Smooth muscle cell (in vitro differentiated cells): ENCODE measurements around the gene ANOS1. TPM values are rescaled to one million over a fixed set of nuclear protein-coding genes. Genes with fewer than 3 reads are reported as not detected.

ENCODE experiments used
- DNase-seq: peaks from one replicate; lab custom pipeline; 2025; ENCODE audit not compliant: unreplicated experiment; lab: John Stamatoyannopoulos, UW
- H2AFZ ChIP-seq: fragments of 200-600 bp; sonication (generic); 2 replicates; pipeline ENCODE4 v1.6.0; 2016; ENCODE audit warnings: antibody characterized with exemption, low read depth, mild to moderate bottlenecking
- H3F3A ChIP-seq: fragments of 200-600 bp; sonication (generic); 2 replicates; pipeline ENCODE4 v1.6.0; 2017; ENCODE audit warnings: antibody characterized with exemption, low read depth
- H3K27ac ChIP-seq: fragments of 200-600 bp; sonication (generic); 2 replicates; pipeline ENCODE4 v1.5.1; 2016; ENCODE audit warnings: low read depth, mild to moderate bottlenecking
- H3K27me3 ChIP-seq: fragments of 200-600 bp; sonication (generic); 2 replicates; pipeline ENCODE4 v1.6.1; 2016; ENCODE audit warnings: low read depth, mild to moderate bottlenecking
- H3K36me3 ChIP-seq: fragments of 200-600 bp; sonication (generic); 2 replicates; pipeline ENCODE4 v1.5.1; 2016; ENCODE audit warnings: low read depth
- H3K4me1 ChIP-seq: fragments of 200-600 bp; sonication (generic); 2 replicates; pipeline ENCODE4 v1.5.1; 2016; ENCODE audit warnings: low read depth
- H3K4me2 ChIP-seq: fragments of 200-600 bp; sonication (generic); 2 replicates; pipeline ENCODE4 v1.6.0; 2016; ENCODE audit warnings: mild to moderate bottlenecking
- H3K4me3 ChIP-seq: fragments of 200-600 bp; sonication (generic); 2 replicates; pipeline ENCODE4 v1.5.1; 2016; ENCODE audit warnings: mild to moderate bottlenecking
- H3K79me2 ChIP-seq: fragments of 200-600 bp; sonication (generic); 2 replicates; pipeline ENCODE4 v1.6.0; 2016; ENCODE audit warnings: low read depth, mild to moderate bottlenecking
- H3K9ac ChIP-seq: fragments of 200-600 bp; sonication (generic); 2 replicates; pipeline ENCODE4 v1.6.0; 2016; ENCODE audit warnings: low read depth
- H3K9me3 ChIP-seq: fragments of 200-600 bp; sonication (generic); replicated peaks from 2 replicates; pipeline ENCODE4 v1.5.1; 2016; ENCODE audit warnings: low read depth
- H4K20me1 ChIP-seq: fragments of 200-600 bp; sonication (generic); 2 replicates; pipeline ENCODE4 v1.6.0; 2016; ENCODE audit warnings: low read depth
- WGBS: methylation state at CpG from one replicate; pipeline ENCODE4 v1.1.7; 2016; ENCODE audit warnings: low lambda C conversion rate; 5-methylcytosine and 5-hydroxymethylcytosine counted together
- polyA plus RNA-seq: library from polyadenylated mRNA; unstranded; fragments of >200 nt; fragmentation: Nextera tagmentation; extraction: Ambion mirVana; gene quantifications from 2 replicates; pipeline ENCODE4 v1.2.1, GENCODE V29; 2016
- total RNA-seq: library from RNA; depleted of rRNA; stranded (reverse); fragments of >200 nt; gene quantifications from 2 replicates; pipeline ENCODE4 v1.2.3, GENCODE V29; 2014
- TF ChIP-seq, protein P1 (sequence below): fragments of 200-600 bp; sonication (generic); IDR thresholded peaks from 2 replicates; pipeline ENCODE4 v1.5.1; 2017; ENCODE audit warnings: borderline replicate concordance, mild to moderate bottlenecking, antibody characterized with exemption; ENCODE audit not compliant: insufficient read depth, poor library complexity, severe bottlenecking

The ANOS1 gene
- total and polyA plus RNA-seq, 2 experiments from 2014 or later, result 29.9 to 73.9 TPM

DNA sequence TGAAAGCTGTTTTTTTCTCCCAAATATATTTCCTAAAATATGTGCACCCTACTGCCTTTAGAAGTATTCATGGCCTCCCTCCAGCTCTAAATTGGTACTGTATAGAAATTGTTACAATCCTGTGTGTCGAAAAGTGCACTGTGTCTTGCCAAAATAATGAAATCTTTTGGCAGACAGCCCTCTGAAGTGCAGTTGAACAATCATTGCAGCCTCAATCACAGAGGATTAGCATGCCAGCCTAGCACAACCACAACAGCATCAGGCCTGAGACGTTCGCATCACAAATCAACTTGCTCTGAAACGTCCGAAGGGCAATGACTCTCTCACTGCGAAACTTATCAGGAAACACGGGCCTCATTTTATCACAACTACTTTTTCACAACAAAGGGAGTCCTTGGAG lies 99.0 kb downstream of the ANOS1 start:
- Histone ChIP-seq H3K27me3 (no peaks in the 10 kb centered on the region), H3K27ac (no peak overlapping the region), H3K9ac (no peak overlapping the region), H3K9me3 (no peaks in the 10 kb centered on the region), H4K20me1 (peaks cover 8% of the 10 kb centered on the region), H3K36me3 (no peaks in the 10 kb centered on the region), H3K4me2 (no peak overlapping the region), H3K4me1 (peaks cover 8% of the 10 kb centered on the region), H3K79me2 (no peaks in the 10 kb centered on the region), H3K4me3 (no peak overlapping the region), H3F3A (no peaks in the 10 kb centered on the region), H2AFZ (no peak overlapping the region)
- TF ChIP-seq, protein P1, sequence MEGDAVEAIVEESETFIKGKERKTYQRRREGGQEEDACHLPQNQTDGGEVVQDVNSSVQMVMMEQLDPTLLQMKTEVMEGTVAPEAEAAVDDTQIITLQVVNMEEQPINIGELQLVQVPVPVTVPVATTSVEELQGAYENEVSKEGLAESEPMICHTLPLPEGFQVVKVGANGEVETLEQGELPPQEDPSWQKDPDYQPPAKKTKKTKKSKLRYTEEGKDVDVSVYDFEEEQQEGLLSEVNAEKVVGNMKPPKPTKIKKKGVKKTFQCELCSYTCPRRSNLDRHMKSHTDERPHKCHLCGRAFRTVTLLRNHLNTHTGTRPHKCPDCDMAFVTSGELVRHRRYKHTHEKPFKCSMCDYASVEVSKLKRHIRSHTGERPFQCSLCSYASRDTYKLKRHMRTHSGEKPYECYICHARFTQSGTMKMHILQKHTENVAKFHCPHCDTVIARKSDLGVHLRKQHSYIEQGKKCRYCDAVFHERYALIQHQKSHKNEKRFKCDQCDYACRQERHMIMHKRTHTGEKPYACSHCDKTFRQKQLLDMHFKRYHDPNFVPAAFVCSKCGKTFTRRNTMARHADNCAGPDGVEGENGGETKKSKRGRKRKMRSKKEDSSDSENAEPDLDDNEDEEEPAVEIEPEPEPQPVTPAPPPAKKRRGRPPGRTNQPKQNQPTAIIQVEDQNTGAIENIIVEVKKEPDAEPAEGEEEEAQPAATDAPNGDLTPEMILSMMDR, result no peak
- no peak for DNase-seq
- 49% methylated on average over 7 of the region's 7 CpGs for whole genome bisulfite sequencing

DNA sequence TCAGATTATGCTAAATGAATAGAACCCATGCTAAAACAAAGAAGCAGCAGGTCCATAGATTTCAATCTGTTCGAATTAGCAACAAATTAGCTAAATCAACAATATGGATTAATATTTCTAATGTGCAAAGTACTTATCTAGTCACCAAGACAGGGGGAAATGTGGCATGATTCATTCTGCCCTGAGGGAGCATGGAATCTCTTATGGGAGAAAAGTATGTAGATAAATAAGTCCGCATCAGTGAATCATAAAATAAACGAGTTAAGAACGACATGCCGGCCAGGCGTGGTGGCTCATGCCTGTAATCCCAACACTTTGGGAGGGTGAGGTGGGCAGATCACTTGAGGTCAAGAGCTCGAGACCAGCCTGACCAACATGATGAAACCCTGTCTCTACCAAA lies 102.1 kb downstream of the ANOS1 start:
- DNase-seq, result no peak
- Histone ChIP-seq H3K27me3 (no peaks in the 10 kb centered on the region), H3K9ac (no peak overlapping the region), H3K27ac (no peak overlapping the region), H3K9me3 (no peaks in the 10 kb centered on the region), H3K4me1 (peaks cover 8% of the 10 kb centered on the region), H3K4me3 (no peak overlapping the region), H3K36me3 (no peaks in the 10 kb centered on the region), H2AFZ (no peak overlapping the region), H3K79me2 (no peaks in the 10 kb centered on the region), H4K20me1 (peaks cover 8% of the 10 kb centered on the region), H3K4me2 (no peak overlapping the region), H3F3A (no peaks in the 10 kb centered on the region)
- TF ChIP-seq, protein P1, result no peak
- WGBS, result 48% methylated on average over 7 of the region's 7 CpGs

DNA sequence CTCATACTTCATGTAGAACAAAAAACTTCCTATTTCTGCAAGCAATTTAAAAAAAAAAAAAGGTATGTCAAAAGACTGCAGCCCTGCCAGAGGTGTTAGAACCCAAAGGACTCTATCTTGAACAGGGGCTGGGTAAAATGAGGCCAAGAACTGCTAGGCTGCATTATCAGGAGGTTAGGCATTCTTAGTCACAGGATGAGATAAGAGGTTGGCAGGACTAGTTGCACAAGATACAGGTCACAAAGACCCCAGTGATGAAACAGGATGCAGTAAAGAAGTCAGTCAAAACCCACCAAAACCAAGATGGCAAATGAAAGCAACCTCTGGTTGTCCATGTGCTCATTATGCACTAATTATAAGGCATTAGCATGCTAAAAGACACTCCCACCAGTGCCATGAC lies 104.1 kb downstream of the ANOS1 start:
- Histone ChIP-seq H3K9ac (no peak overlapping the region), H3K36me3 (no peaks in the 10 kb centered on the region), H4K20me1 (peaks cover 8% of the 10 kb centered on the region), H3F3A (no peaks in the 10 kb centered on the region), H2AFZ (no peak overlapping the region), H3K4me3 (no peak overlapping the region), H3K27ac (no peak overlapping the region), H3K79me2 (no peaks in the 10 kb centered on the region), H3K4me1 (peaks cover 1% of the 10 kb centered on the region), H3K9me3 (no peaks in the 10 kb centered on the region), H3K4me2 (no peak overlapping the region), H3K27me3 (no peaks in the 10 kb centered on the region)
- TF ChIP-seq, protein P1, result no peak
- no peak for DNase-seq

DNA sequence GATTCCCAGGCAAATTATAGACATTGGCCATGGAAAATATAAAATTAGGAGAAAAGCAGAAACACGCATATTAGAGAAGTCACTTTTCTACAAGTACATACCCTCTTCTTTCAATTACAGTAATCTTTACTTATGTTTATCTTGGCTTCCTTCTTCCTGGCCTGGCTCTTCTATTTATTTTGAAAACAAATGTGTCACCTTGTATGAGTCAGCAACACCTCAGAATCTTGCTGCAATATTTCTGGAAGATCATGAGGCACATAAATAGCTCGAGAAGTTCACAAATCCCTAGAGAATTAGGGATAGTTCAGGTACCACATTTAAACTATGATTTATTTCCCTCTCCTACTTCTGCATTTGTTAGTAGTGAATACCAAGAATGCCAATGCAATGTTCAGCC lies 124.6 kb downstream of the ANOS1 start:
- no peak overlapping the region for H3K4me2 ChIP-seq
- H3K27ac ChIP-seq, result no peak overlapping the region
- H3K9ac ChIP-seq, result no peak overlapping the region
- H3K27me3 ChIP-seq, result no peaks in the 10 kb centered on the region
- TF ChIP-seq, protein P1, result no peak
- H2AFZ ChIP-seq, result no peak overlapping the region
- no peaks in the 10 kb centered on the region for H3F3A ChIP-seq
- peaks cover 5% of the 10 kb centered on the region for H3K9me3 ChIP-seq
- DNase-seq, result no peak
- peaks cover 6% of the 10 kb centered on the region for H3K36me3 ChIP-seq
- WGBS, result 59% methylated on average over 2 of the region's 2 CpGs
- no peak overlapping the region for H3K4me3 ChIP-seq
- no peaks in the 10 kb centered on the region for H4K20me1 ChIP-seq
- H3K4me1 ChIP-seq, result no peaks in the 10 kb centered on the region
- no peaks in the 10 kb centered on the region for H3K79me2 ChIP-seq
